DMS153 treated with DMSO at 0.1 percent for 48 hours (cell line): Measurements from ENCODE around the gene RIPOR3.
"Not testable (repeated sequence)": the region's sequence is repeated elsewhere in the genome, so short reads cannot be mapped to it uniquely, and the experiment has no call there.

Source experiments
- DNase-seq: peaks from one replicate; lab custom pipeline; 2025; ENCODE audit not compliant: unreplicated experiment; lab: John Stamatoyannopoulos, UW

Gene RIPOR3

DNA sequence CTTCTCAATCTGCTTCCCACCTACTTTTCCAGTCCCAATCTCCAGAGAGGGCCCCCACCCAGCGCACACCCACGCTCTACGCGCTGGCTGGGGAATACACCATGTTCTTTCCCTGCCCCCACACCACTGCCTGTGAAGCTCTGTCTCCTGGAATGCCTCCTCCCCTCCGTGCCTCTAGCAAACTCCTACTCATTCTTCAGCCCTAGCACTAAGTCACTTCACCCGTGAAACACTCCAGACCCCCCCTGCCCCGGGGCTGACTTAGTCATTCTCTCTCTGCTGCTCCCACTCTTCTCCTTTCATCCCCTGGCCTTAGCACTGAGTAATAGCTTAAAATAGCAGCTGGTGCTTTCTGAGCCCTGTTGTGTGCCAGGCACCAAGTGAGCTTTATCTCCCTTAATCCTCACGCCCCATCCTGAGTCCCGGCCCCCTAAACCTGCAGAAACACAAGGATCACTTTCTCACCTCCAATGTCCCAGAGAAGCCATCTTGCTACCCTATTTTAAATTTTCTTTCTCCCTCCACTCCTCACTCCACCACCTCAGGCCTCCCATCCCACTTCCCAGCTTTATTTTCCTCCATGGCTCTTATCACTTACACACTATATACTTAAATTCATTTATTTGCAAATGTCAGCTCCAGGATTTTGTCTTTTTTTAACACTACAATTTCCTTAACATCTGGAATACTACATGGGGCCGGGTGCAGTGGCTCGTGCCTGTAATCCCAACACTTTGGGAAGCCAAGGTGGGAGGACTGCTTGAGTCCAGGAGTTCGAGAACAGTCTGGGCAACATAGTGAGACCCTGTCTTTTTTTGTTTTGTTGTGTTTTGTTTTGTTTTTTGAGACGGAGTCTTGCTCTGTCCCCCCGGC, 33.7 kb upstream of the RIPOR3 start:
- no peak for DNase-seq

DNA sequence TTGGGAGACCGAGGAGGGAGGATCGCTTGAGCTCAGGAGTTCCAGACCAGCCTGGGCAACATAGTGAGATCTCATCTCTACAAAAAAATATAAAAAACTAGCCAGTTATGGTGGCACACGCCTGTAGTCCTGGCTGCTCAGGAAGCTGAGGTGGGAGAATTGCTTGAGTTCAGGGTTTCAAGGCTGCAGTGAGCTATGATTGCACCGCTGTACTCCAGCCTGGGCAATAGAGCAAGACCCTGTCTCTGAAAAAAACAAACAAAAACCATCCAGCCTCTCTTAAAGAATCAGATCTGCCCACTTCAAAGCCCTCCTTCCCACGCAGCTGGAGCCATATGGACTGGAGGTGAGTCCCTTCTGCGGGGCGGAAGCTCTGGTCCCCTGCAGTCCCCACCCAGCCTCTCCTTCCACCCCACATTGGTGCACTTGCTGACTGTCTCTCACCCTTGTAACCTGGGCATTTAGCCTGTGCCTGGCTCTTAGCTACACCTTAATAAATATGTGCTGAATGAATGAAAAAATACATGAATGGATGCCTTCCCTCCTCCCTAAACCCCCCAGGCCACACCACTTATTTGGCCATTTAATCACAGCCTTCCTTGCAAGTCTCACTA, 32.9 kb upstream of the RIPOR3 start:
- no peak for DNase-seq

DNA sequence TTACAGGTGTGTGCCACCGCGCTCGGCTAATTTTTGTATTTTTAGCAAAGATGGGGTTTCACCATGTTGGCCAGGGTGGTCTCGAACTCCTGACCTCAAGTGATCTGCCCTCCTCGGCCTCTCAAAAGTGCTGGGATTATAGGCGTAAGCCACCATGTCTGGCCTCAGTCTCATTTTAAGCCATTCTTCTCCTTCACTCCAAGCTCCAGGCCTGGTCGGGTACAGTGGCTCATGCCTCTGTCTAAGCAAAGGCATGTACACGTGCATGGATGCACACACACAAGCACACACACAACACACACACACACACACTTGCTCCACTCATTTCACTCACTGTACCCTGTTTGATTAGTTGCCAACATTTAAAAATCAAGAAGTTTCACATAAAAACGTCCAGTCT, 32.3 kb upstream of the RIPOR3 start:
- DNase-seq: no peak

DNA sequence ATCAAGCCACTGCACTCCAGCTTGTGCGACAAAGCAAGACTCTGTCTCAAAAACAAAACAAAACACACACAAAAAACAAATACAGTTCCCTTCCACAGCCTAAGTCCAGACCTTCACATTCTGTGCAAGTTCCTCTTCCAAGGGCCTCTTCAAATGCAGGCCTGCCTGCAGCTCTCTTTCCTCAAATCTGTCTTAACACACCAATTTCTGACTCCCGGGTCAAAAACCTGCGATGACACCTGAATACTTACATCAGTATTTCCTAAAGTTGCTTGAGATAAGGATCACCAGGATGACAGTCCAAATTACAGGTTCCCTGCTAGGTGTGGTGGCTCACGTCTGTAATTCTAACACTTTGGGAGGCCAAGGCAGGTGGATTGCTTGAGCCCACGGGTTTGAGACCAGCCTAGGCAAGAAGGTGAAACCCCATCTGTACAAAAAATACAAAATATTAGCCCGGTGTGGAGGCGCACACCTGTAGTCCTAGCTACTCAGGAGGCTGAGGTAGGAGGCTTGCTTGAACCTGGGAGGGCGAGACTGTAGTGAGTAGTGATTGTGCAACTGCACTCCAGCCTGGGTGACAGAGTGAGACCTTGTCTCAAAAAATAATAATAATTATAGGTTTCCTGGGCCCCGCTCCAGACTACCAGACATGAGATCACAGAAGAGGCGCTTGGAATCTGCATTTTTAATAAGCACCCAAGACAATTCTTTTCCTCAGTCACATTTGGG, 31.2 kb upstream of the RIPOR3 start:
- no peak for DNase-seq

DNA sequence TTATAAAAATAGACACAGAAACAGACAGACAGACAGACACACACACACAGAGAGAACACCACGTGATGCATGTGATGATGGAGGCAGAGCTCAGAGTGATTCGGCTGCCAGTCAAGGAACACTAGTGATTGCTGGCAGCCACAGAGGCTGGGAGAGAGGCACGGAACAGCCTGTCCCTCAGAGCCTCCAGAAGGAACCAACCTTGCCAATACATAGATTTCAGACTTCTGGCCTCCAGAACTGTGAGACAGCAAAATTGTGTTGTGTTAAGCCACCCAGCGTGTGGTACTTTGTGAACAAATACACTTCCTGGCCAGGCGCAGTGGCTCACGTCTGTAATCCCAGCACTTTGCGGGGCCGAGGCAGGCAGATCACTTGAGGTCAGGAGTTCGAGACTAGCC, 30.5 kb upstream of the RIPOR3 start:
- DNase-seq: no peak

DNA sequence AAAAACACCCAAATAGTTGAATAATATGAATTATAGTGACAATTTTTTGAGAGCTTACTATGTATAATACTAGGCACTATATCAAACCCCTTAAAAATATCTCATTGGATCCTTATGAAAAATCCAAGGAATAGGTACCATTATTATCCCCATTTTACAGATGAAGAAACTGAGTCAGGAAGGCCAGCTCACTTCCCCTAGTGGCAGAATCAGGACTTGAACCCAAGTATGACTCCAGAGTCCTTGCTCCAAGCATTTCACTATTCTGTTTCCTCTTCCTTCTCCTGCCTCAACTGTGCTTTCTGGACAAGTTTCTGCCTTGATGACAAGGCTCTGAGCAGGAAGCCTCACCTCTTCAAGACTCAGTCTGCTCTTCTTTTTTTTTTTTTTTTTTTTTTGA, 29.2 kb upstream of the RIPOR3 start:
- no peak for DNase-seq

DNA sequence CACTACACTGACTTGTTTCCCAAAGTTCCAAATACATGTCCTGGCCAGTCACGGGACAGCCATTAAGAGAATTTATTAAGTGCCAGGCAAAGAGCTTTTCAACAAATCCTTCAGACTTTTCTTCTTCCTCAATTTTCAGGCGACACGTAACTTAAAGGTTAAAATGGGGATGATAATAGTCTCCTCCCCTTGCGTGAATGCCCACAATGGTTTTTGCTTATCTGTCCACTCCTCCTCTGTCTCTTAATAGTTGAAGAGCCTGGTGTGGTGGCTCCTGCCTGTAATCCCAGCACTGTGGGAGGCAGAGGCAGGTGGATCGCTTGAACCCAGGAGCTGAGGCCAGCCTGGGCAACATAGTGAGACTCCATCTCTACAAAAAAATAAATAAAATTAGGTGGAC, 28.7 kb upstream of the RIPOR3 start:
- no peak for DNase-seq

DNA sequence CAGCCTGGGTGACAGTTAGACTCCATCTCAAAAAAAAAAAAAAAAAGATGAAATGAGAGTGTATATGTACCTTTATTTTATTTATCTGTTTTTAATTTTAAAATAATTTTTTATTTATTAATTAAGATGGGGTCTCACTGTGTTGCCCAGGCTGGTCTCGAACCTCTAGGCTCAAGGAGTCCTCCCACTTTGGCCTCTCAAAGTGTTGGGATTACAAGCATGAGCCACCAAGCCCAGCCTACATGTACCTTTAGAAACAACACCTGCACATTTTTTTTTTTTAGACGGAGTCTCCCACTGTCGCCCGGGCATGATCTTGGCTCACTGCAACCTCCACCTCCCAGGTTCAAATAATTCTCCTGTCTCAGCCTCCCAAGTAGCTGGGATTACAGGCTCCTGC, 28.0 kb upstream of the RIPOR3 start:
- DNase-seq: no peak

DNA sequence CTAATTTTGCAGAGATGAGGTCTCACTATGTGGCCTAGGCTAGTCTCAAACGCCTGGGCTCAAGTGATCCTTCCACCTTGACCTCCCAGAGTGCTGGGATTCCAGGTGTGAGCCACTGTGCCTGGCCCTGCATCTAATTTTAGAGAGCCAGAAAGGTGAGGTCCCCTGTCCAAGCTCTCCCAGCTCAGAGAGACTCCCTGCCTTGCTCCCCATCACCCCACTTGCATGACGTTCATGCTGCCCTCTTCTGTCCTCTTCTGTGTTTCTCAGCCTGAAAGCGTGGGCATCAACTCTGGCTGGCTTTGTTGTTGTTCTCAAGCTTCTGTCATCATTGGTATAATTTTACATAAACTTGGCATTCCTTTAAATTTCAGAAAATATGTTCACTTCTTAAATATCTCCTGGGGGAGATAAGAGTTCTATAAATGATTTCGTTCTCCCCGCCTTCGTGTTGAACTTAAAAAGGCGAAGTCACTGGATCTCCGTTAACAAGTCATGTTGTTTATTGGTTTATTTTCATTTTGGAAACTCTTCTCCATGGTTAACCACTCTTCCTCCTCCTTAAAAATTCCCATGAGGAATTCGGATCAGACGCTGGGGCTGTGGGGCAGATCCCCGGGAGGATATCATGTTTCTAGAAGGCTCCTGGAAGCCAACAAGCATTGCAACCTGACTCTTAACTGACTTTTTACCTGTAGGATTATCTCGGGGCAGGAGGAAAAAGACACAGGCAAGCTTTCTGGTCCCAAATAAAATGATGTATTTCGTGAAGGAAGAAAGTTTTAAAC, 26.8 kb upstream of the RIPOR3 start:
- DNase-seq: no peak

DNA sequence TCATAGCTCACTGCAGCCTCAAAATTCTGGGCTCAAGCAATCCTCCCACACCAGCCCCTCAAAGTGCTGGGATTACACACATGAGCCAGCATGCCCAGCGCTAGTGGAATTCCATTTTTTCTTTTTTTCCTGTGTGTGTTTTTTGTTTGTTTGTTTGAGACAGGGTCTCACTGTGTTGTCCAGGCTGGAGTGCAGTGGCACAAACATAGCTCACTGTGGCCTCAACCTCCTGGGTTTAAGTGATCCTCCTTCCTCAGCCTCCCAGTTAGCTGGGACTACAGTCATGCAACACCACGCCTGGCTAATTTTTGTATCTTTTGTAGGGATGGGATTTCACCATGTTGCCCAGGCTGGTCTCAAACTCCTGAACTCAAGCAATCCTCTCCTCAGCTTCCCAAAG, 26.0 kb upstream of the RIPOR3 start:
- no peak for DNase-seq

DNA sequence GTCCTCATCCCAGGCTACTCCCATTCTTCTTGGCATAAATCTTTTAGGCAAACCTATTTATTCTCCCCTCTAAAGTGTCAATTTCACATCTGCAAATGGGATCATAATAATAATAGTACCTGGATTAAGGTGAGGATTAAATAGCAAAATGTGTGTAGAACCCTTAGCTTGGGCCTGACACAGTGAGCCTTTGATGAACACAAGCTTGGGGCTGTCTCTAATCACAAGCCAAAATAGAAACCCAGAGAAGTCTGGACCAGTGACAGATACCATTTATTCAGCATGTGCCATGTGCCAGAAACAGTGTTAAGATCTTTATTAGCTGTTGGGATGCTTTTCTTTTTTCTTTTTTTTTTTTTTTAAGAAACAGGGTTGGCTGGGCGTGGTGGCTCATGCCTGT, 25.2 kb upstream of the RIPOR3 start:
- no peak for DNase-seq

DNA sequence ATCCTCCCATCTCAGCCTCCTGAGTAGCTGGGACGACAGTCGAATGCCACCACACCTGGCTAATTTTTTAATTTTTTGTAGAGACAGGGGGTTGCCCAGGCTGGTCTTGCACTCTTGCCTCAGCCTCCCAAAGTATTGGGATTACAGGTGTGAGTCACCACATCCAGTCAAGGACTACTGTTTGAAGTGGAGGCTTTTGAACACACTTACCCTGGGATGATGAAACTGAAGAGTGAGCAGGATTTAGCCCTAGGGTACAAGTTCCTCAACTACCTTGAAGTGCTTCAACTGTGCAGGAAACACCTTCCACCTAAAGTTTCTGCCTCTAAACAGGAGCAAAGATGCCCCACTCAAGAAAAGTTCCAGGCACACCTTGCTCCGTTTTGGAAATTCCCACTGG, 24.4 kb upstream of the RIPOR3 start:
- no peak for DNase-seq

DNA sequence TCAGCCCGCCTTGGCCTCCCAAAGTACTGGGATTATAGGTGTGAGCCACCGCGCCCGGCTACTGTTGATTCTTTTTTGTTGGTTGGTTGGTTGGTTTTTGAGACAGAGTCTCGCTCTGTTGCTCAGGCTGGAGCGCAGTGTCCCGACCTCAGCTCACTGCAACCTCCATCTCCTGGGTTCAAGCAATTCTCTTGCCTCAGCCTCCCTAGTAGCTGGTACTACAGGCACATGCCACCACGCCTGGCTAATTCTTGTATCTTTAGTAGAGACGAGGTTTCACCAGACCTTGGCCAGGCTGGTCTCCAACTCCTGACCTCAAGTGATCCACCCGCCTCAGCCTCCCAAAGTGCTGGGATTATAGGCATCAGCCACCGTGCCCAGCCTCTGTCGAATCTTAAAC, 23.1 kb upstream of the RIPOR3 start:
- not testable (repeated sequence) for DNase-seq

DNA sequence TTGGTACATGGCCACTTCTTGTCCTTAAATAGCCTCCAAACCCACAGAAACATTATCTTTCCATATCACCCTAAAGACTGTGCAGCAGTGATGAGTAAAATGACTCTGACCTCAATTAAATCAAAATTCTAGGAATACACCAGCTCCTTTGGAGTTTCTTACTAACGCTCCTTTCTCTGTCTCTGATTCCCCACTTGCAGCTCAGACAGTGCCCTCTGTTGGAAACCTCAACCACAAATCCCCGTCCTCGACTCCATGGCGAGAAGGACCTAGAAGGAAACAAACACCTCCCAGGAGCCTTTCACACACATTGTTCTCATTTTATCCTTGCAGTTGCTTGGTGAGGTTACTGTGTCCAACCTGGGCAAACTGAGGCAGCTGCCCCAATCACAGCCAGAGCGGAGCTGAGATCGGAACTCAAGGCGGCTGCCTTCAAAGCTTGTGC, 22.3 kb upstream of the RIPOR3 start:
- DNase-seq: no peak

DNA sequence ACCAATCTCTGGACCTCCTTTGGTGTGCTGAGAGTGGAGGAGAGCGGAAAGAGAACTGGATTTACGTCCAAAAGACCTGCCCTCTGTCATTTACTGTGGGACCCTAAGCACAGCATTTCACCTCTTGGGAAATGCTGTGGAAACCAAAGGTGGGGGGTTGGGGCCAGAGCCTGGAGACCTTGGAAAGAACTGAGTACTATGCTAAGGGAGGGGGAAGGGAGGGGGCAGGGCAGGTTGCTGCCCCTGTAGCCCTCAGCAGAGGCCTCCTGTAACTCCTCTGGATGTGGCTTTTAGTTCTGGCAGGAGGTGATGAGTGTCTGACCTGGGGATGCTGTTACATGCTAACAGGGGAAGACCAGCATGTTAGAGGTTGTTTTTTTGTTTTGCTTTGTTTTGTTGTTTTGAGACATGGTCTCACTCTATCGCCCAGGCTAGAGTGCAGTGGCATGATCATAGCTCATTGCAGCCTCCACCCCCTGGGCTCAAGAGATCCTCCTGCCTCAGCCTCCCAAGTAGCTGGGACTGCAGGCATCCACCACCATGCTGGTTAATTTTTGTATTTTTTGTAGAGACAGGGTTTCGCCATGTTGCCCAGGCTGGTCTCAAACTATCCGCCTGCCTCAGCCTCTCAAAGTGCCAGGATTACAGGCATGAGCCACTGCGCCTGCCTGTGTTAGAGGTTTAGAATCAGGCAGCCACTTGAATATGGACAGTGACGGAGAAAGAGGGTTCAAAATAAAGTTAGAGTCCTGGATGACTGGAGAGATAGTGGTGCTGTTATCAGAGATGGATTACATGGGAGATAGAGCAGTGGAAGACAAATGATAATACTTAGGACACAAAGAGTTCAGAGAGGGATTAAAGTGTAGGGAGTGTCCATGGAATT, 21.7 kb upstream of the RIPOR3 start:
- no peak for DNase-seq

DNA sequence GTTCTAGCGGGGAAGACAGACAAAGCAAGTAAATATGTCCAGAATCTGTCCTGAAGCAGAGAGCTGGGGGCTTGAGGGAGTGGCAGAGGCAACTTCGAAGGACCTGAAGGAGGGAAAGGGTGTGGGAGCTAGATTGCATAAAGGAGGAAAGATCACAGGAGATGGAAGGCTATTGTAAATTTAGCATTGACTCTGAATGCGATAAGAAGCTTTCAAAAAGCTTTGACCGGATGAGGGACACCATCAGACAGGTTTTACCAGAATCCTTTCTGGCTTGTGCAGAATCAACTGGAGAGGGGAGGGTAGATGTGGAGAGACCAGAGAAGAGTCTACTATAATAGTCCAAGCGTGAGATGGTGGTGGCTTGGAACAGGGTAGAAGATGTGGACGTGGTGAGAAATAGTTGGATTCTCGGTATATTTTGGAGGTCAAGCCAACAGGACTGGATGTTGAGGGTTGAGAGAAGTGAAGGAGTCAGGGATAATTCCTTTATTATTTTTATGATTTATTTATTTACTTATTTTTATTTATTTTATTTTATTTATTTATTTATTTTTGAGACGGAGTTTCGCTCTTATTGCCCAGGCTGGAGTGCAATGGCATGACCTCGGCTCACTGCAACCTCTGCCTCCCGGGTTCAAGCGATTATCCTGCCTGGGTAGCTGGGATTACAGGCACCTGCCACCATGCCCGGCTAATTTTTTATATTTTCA, 19.9 kb upstream of the RIPOR3 start:
- no peak for DNase-seq

DNA sequence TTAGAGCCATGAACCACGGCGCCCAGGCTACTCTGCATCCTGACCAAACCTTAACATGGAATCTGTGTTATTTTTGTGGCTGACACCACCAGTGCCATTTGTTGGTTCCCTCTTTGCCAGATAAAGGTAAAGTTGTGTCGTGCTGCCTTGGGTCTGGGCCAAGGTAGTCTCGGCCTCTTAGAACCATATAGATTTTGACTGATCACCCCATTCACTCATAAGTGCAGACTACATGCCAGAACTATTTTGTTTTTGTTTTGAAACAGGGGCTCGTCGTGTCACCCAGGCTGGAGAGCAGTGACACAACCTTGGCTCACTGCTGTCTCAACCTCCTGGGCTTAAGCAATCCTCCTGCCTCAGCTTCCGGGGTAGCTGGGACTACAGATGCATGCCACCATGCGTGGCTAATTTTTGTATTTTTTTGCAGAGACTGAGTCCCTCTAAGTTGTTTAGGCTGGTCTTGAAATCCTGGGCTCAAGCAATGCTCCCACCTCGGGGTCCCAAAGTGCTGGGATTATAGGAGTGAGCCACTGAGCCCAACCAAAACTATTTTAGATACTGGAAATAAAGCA, 19.2 kb upstream of the RIPOR3 start:
- DNase-seq: no peak

DNA sequence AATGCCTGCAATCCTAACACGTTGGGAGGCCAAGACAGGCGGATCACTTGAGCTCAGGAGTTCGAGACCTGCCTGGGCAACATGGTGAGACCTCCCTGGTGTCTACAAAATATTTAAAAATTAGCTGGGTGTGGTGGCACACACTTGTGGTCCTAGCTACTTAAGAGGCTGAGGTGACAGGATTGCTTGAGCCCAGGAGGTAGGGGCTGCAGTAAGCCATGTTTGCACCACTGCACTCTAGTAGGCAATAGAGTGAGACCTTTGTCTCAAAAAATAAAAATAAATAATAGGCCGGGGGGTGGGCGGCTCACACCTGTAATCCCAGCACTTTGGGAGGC, 18.3 kb upstream of the RIPOR3 start:
- no peak for DNase-seq

DNA sequence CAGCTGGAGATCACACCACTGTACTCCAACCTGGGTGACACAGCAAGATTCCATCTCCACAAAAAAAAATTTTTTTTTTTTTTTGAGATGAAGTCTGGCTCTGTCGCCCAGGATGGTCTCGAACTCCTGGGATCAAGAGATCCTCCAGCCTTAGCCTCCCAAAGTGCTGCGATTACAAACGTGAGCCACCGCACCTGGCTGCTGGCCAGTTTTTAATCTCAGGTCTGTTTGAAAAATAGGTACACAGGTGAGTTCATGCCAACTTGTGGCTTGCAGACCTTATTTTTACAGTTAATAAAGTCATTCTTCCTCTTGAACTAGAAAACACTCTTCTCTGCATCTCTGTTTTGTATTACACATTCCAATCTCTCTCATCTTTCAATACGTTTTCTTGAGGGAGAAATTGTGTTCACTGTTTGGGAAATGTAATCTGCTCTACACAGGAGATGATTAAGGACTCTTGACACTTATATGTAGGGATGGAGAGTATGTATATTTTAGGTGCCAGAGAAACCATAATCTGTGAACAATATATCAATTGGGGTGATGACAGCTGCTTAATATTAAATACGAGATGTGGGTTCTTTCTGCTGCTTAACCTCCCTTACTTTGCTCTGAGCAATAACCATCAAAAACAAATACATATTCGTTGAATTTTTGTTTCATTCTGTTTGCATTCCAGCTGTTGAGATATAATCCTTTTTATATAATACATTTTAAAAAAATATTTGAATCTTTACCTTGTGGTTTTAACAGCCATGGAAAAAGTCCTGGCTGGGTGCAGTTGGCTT, 17.7 kb upstream of the RIPOR3 start:
- DNase-seq: no peak
